Stimulated activated CD8-positive, alpha-beta memory T cell treated with anti-CD3 and anti-CD28 coated beads, Interleukin-7, amount 100 ng/mL, for 1 hour (primary cell): Measurements from ENCODE around the gene STAC2.
A peak's percentile ranks its signal among the peaks of the same experiment; 100 is the strongest.
"Not testable (repeated sequence)": the region's sequence is repeated elsewhere in the genome, so short reads cannot be mapped to it uniquely, and the experiment has no call there.

Experiments used
- DNase-seq, 2 donors: peaks; one replicate each; pipeline ENCODE4 v3.0.0-alpha.2; 2020; ENCODE audit warnings: low read depth in 2 of 2

The STAC2 gene, protein sequence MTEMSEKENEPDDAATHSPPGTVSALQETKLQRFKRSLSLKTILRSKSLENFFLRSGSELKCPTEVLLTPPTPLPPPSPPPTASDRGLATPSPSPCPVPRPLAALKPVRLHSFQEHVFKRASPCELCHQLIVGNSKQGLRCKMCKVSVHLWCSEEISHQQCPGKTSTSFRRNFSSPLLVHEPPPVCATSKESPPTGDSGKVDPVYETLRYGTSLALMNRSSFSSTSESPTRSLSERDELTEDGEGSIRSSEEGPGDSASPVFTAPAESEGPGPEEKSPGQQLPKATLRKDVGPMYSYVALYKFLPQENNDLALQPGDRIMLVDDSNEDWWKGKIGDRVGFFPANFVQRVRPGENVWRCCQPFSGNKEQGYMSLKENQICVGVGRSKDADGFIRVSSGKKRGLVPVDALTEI

DNA sequence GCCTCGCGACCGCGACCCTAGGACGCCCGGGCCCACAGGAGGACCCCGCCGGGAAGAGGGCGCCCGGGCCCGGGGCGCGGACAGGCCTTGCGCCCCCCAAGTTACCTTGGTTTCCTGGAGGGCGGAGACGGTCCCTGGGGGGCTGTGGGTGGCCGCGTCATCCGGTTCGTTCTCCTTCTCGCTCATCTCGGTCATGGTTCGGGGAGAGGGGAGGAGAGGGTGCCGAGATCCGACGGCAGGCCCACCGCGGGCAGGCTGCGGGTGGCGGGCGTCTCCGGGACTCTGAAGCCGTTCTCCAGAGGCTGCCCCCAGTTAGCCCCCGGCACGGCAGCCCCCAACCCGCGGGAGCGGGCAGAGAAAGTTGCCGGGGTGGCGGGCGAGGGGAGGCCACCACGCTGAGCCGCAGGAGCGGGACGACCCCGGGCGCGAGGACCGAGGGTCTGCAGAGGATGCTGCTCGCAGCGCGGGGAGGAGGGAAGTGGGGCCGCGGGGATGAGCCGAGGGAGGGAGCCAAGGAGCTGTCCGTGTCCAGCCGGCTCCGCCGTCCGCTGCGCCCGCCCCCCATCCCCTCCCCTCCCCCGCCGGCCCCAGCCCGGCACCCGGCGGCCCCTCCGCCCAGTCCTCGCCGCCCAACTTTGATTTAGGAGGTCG lies at the start of gene STAC2:
Gene STAC2, minus strand, starts transcription at position 638 of the 651 bp plus-strand sequence. Its CDS starts 443 bp downstream, at position 195.
- no peak for DNase-seq

DNA sequence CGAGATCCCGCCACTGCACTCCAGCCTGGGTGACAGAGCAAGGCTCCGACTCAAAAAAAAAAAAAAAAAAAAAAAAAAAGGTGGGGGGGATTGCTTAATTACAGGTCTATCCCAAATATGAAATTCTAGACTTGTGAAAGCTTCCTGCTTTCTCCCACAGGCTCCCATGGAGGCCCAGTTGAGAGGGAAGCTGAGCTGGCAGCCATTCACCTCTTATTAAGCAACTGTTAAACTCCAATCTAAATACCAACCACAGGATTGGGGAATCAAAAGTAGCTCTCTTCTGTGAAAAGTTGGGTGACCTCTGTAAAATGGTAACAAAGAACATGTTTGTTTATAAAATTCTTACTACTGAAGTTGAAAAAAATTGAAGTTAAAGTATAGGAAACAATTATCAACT lies 45.8 kb upstream of the STAC2 start:
- no peak for DNase-seq

DNA sequence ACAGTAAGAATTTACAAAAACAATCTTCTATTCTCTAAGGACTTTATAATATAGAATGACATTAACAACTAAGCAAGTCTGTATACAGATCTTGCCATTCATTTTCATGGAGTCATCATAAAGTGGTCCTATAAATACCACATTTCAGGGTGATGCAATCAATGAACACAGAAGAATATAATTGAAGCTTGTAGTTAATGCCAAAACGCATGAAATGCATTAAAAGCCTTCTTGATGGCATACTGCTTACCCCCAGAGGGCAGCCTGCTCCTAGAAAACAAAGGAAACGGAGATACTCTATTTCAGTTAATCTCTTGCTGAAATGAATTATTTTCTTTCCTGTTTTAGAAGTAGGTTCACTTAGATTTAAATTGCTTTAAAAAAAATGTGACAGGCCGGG lies 45.2 kb upstream of the STAC2 start:
- DNase-seq: no peak

DNA sequence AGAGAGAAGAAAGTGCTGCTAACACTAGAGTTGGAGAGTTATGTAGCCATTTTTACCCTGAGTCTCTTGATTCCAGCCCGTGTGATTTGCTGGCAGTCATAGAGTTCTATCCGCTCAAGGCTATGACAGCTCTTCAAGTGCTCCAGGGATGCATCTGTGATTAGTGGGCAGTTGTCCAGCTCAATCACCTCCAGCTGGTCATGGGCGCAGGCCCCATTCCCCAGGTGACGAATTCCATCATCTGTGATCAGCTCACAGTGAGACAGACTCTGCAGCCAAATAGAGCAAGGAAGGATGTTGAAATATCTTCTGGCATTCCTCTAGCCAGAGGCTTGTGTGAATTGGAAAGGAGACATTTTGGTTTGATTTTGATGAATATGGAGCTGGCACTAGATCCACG lies 38.4 kb upstream of the STAC2 start:
- DNase-seq: no peak

DNA sequence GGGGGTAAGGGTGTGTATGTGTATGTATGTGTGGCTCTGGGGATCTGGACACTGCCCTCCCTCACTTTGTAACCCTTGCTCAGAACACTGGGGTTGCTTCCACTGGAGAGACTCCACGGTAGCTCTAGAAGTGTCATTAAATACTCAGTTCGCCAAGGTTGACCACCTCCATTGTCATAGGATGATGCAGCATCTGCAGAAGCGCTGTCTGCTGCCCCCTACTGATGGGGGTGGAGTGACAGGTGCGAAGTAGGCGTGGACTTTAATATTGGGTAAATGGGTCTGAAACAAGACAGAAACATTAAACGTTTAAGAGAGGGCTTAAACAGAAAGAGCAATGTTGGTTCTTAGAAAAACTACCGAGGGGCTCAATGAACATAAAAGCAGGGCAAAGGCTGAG lies 35.5 kb upstream of the STAC2 start:
- DNase-seq: no peak

DNA sequence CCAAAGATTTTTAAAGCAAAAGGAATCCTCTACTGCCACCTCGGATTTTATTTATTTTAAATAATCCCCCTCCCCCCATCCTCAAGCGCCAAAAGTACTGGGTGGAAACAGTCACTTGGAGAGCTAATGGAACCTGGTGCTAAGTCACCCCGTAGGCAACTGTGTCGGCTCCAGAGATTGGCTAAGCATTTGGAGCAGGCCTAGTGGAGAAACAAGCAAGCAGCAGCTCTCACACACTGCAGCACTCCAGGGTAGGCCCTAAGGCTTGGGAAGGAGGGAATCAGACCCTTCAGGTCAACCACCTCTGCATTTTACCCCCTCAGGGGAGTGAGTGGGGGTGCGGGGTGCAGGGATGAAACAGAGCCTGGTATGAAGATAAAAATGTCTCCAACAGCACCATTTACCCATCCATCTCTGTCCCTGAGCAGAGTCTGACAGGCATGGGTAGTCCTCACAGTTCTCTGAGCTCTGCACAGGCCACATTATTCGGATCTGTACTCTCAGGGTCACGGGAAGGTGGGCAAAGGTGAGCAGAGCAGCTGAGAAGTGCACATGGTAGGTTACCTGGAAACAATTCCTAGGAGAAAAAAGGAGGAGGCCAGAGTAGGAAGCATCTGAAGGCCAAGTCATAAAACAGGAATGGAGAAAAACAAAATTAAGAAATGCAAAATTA lies 27.2 kb upstream of the STAC2 start:
- DNase-seq: no peak

DNA sequence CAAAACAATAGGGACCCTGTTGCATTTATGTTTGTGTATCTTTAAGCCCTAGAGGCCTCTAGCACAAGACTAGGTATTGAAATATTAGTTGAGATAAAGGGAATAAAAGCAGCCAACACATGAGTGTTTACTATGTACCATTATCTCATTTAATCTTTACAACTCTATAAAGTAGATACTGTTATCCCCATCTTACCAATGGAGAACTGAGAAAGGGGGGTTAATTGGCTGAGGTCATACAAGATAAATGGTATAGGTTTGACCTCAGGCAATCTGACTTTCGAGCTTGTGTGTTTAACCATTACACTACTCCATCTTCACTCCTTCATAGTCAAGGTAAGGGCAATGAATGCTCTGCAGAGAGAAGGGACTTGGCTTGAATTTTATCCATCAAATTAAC lies 26.3 kb upstream of the STAC2 start:
- no peak for DNase-seq

DNA sequence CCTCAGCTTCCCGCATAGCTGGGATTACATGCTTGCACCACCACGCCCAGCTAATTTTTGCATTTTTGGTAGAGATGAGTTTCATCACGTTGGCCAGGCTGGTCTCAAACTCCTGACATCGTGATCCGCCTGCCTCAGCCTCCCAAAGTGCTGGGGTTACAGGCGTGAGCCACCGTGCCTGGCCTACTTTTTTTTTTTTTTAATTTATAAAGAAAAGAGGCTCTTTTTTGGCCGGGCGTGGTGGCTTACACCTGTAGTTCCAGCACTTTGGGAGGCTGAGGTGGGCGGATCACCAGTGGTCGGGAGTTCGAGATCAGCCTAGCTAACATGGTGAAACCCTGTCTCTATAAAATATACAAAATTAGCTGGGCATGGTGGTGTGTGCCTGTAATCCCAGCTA lies 24.3 kb upstream of the STAC2 start:
- not testable (repeated sequence) for DNase-seq

DNA sequence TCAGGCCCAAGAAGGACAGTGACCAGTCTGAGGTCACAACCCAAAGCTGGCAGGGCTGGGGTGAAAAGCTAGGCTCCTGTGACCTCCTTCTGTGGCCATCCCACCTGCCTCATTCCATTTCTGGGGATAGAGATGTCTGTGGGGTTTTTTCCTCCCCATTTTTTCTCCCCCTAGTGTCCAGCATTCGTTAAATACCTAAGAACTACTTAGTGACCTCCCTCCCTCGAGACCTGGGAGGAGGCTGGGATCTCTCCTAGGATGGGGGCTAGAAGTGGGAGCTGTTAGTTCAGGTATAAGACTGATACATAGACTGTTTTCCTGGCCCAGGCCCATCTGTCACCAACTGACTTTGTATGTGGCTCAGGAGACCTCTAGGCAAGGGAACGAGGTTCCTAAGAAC lies 20.5 kb upstream of the STAC2 start:
- no peak for DNase-seq

DNA sequence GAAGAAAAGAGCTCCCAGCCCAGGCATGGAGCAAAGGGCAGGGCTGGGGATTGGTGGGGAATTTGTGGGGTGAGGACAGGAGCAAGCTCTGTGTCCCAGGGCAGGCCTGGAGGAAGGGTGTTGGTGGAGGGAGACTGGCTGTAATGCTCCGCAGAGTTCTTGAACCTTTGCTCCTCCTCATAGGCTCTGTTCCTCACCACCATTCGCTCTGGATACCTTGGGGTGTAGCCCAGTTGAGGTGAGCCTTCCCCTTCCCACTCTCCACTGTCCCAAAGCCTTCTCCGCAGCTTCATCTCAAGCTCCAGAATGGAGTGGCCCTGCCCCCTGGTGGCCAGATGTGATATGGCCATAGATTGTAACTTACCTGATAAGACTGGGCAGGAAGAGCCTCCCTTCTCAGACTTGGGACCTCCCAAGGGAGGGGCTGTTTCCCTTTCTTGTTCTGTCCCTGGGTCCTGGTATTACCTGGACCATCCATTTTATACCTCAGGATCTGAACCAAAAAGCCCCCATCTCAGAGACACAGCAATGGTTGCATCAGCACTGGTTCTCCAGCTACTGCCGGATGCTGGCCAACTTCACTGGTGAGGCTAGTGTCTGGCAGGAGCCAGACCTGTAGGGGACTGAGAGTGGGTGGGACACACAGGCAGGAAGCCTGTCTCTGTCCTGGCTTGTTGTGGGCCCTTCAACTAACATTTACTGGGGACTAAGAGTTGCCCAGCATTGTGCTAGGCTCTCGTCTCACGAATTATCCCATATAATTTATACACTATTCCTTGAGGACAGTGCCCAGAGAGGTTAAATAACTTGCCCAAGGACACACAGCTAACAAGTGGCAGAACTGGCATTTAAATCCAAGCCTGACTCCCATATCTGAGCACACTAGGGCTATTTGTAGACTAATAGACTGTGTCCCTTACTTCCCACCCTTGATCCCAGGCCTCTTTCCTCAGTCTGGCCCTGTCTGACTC lies 19.1 kb upstream of the STAC2 start:
- DNase-seq: peak; percentile 65 to 86

DNA sequence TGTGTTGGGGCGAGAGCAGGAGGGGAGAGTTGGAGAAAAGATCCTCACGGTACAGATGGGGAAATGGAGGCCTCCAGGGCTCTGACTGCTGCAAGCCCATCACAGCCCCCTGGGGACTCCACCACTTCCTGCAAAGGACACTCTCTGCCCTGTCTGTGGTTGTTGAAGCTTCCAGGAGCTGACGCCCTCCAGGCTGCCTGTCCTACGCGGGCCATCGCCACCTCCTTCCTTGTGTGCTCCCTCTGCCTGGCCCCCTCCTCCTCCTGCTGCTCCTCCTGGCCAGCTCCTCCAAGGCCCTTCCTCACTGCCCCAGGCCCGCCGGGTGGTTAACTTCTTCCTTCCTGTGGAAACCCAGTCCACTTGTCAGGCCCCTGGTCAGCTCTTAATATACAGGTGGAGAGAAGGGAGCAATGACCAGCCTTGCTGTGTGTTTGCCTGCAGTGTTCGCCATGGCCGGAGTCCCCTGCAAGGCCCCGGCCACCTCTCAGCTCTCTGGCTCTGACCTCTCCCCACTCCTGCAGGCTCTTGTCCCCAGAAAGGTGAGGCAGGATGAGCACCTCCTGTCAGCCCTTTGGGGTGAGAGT lies 18.4 kb upstream of the STAC2 start:
- no peak for DNase-seq

DNA sequence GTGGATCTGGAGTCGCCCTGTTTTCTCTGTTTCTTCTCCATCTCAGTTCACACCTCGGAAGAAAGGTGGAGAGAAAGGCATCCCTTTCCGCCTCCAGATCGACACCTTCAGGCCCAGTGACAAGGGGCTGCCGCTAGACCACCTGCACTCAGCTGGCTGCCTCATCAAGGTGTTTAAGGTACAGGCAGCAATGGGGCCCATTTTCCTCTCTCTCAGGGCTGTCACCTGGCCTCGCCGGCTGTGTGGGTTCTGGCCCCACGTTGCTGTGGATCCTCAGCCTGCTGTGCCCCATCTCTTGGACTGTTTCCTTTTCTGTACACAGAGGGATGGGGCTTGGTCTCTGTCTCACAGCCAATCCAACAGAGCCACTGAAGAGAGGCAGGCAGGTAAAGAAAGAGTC lies 17.4 kb upstream of the STAC2 start:
- DNase-seq: no peak

DNA sequence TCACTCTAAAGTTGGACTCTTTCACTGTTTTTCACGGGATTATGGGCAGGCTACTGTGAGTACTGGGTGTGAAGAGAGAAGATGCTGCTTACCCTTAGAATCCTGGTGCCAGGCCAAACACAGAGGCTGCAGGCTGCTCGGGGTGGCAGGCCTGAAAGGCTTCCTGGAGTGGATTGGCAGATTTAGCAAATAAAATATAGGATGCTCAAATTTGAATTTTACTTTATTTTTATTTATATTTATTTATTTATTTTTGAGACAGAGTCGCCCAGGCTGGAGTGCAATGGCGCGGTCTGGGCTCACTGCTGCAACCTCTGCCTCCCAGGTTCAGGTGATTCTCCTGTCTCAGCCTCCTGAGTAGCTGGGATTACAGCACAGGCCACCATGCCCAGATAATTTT lies 14.9 kb upstream of the STAC2 start:
- DNase-seq: no peak

DNA sequence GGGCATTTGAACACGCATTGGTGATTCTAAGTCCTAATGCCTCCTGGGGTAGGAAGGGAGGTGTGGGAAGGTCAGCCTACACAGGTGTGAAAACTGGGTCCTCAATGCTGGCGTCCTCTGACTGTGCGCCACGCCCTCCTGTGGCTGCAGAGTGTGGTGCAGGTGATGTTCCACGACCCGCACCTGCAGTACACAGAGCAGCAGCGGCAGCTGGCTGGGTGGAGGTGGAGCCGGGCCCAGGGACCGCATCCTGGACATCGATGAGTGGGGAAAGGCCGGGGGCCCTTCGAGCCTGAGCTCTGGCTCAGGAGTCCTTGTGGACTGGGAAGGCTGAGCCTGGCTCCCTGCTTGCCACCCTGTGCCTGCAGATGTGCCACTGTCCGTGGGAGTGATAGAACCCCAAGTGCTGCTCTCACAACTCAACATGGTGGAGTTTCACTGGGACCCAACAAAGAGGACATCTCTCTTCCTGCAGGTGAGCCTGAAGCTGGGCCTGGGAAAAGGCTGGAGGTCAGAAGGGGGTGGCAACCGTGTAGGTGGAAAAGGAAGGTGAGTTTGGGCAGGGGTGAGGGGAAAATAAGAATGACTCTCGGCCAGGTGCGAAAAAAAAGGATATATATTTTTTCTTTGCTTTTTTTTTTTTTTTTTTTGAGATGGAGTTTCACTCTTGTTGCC lies 14.0 kb upstream of the STAC2 start:
- DNase-seq: peak; percentile 29 to 34

DNA sequence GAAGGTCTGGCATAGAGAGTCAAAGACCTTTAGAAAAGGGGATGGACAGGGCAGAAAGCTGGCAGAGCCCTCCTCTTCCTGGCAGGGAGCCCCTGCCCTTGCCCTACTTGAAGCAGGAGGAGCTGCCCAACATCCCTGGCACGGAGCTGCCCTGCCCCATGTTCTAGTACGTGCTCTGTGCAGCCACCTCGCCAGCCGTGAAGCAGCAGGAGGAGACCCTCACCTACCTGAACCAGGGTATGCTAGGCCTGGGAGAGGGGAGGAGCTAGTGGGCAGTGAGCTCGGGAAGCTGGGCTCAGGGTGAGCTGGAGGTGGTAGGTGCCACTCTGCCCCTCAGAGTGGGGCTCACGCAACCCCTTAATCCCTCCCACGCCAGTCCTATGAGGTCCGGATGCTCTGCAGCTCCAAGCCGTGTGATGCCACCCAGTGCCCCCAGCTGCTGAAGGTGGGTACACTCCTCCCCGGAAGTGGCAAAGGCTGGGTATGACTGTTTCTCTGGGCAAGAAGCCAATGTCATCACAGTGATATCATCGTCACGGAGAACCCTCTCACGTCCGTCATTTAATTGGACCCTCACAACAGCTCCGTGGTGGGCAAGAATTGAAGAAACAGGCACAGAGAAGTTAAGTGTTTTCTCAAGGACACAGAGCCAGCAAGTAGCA lies 12.7 kb upstream of the STAC2 start:
- peak; percentile 53 for DNase-seq

DNA sequence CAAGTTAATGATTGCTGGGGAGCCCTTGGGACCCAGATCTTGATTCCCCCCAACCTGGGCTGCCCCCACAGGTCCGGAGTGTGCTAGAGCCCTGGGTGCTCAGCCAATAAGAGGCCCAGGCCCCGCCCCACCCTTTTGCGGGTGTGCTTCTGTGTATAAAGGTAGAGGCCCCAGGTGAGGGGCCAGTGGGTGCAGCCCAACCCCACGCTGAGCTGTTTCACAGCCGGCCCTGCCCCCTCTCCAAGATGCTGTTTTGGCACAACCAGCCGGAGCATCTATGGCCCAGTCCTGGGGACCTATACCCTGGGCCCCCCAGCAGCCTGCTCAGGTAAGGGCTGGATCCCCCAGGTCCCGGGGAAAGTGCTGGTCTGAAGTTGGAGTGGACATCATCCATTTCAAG lies 11.8 kb upstream of the STAC2 start:
- DNase-seq: no peak

DNA sequence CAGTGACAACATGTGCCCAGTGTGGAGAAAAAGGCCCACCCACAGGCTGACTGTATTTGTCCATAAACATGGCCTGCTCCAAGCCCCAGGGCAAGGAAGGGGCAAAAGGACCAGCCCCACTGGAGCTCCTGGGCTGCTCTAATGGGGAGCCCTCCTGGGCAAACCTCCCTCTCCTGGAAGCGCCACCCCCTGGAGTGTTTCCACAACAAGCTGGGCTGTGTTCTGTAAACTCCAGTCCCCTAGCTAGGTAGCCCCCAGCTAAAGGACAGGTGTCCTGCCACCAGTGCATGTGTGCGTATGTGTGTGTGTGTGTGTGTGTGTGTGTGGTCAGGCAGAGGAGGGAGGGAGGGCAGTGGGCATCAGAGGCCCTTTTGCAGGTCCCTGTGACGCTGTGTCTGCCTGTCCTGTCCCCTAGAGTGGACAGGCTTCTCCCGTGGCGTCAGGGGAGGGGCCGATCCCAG lies 11.3 kb upstream of the STAC2 start:
- no peak for DNase-seq

DNA sequence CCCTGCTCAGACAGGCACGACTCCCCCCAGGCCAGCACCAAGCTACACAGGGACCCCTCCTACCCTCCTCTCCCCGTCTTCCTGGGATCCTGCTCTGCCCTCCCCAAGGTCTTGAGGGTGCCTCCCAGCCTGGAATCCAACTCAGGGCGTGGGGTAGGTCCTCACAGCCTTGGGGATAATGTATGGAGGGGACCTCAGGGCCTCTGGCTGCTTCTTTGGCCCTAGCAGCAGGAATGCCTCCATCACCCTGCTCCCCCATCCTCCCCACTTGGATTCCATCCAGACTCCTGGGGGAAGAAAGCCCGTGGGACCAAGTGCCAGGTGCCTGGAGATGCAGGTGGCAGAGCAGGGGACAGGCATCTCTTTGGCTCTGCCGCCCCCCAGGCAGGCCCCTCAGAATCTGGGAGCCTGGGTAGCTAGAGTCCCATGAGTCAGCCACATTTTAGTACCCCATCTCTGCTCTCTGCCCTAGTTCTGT lies 10.7 kb upstream of the STAC2 start:
- no peak for DNase-seq

DNA sequence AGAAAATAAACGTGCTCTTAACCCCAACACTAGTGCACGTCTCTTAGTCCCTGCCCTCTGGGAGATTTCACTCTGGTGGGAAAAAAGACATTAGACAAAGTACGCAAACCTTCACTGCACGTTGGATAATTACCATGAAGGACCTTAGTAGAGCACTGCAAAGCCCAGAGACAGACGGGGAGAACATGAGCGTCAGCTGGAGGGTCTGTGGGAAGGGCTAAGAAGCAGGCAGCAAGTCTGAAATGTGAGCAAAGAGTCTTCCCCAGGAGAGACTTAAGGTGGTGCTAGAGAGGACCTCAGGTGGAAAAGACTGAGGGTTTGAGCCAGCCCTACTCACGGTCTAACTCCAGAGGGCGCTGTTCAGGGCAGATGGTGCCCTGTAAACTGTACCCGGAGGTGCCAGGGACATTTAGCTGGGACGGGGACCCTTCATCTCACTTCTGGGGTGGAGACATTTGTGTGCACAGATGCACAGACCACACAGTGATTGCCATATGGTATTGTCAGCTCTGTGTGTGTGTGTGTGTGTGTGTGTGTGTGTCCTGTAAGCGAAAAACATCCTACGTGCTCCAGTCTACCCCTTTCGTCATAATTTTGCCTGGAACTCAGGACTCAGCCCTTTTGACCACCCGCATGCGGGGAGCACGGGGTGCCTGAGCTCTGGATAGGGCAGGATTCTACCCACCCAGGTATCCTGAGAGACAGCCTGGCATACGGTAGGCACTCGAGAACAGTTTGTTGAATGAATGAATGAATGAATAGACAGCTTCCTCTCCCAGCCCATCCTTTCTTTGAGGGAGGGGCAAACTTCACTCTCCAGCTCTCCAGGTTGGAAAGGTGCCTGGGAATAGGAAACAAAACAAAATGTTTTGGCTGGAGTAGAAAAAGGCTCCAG lies 10.1 kb upstream of the STAC2 start:
- DNase-seq: no peak
